HepG2 (cell line): Measurements from ENCODE around the gene RASSF8. TPM values are rescaled to one million over a fixed set of nuclear protein-coding genes. Genes with fewer than 3 reads are reported as not detected.

Experiments
- BATF2 ChIP-seq: sonication (generic); formaldehyde crosslinking; IDR thresholded peaks from 2 replicates; pipeline ENCODE4 v1.8.0; 2022; ENCODE audit warnings: mild to moderate bottlenecking, missing genetic modification reagents, moderate library complexity
- CEBPG ChIP-seq: IDR thresholded peaks from 2 replicates; pipeline ENCODE4 v1.6.1; 2016
- ETV5 ChIP-seq: IDR thresholded peaks from 2 replicates; pipeline ENCODE4 v1.6.1; 2018; ENCODE audit warnings: missing biosample characterization, missing genetic modification reagents, inconsistent platforms, borderline replicate concordance
- KLF6 ChIP-seq: IDR thresholded peaks from 2 replicates; pipeline ENCODE4 v1.8.0; 2016; ENCODE audit warnings: missing biosample characterization, missing genetic modification reagents
- SRSF1 ChIP-seq: fragments of 200-400 bp; formaldehyde crosslinking; optimal IDR thresholded peaks from 2 replicates; pipeline ENCODE3; 2017; ENCODE audit warnings: mild to moderate bottlenecking, low read depth, low read length, moderate library complexity
- TAF15 ChIP-seq: fragments of 200-400 bp; formaldehyde crosslinking; IDR thresholded peaks from one replicate; pipeline ENCODE4 v1.6.1; 2018; ENCODE audit warnings: mild to moderate bottlenecking, low read depth, low read length; ENCODE audit not compliant: poor library complexity, severe bottlenecking
- TBX3 ChIP-seq: fragments of 450-650 bp; IDR thresholded peaks from 2 replicates; pipeline ENCODE4 v1.6.1; 2017; ENCODE audit warnings: antibody characterized with exemption, mild to moderate bottlenecking, inconsistent platforms, borderline replicate concordance
- ZNF124 ChIP-seq: sonication (generic); formaldehyde crosslinking; IDR thresholded peaks from 2 replicates; pipeline ENCODE4 v1.4.0; 2020; ENCODE audit warnings: missing genetic modification reagents
- ZNF180 ChIP-seq: sonication (generic); formaldehyde crosslinking; IDR thresholded peaks from 2 replicates; pipeline ENCODE4 v1.4.0; 2020; ENCODE audit warnings: low read depth, missing genetic modification reagents, borderline replicate concordance
- ZNF256 ChIP-seq: sonication (generic); formaldehyde crosslinking; conservative IDR thresholded peaks from 2 replicates; pipeline ENCODE4 v1.4.0; 2020; ENCODE audit warnings: missing genetic modification reagents
- ZNF3 ChIP-seq: IDR thresholded peaks from 2 replicates; pipeline ENCODE4 v1.7.0; 2017; ENCODE audit warnings: inconsistent platforms
- ZNF333 ChIP-seq: sonication (generic); formaldehyde crosslinking; IDR thresholded peaks from 2 replicates; pipeline ENCODE4 v1.4.0; 2020; ENCODE audit warnings: mild to moderate bottlenecking, missing genetic modification reagents, borderline replicate concordance
- ZNF496 ChIP-seq: sonication (generic); formaldehyde crosslinking; IDR thresholded peaks from 2 replicates; pipeline ENCODE4 v1.8.1; 2023; ENCODE audit warnings: mild to moderate bottlenecking, moderate library complexity, missing genetic modification reagents; ENCODE audit not compliant: insufficient replicate concordance
- ZNF547 ChIP-seq: sonication (generic); formaldehyde crosslinking; IDR thresholded peaks from 2 replicates; pipeline ENCODE4 v1.5.1; 2020; ENCODE audit warnings: mild to moderate bottlenecking, missing genetic modification reagents
- ZNF609 ChIP-seq: sonication (generic); formaldehyde crosslinking; IDR thresholded peaks from 2 replicates; pipeline ENCODE4 v1.4.0; 2020; ENCODE audit warnings: mild to moderate bottlenecking, missing genetic modification reagents, borderline replicate concordance
- ZNF761 ChIP-seq: sonication (generic); formaldehyde crosslinking; conservative IDR thresholded peaks from 2 replicates; pipeline ENCODE4 v1.4.0; 2020; ENCODE audit warnings: mild to moderate bottlenecking, missing genetic modification reagents
- ZNF788 ChIP-seq: sonication (generic); formaldehyde crosslinking; IDR thresholded peaks from 2 replicates; pipeline ENCODE4 v1.5.0; 2020; ENCODE audit warnings: mild to moderate bottlenecking, missing genetic modification reagents, borderline replicate concordance
- ZNF891 ChIP-seq: sonication (generic); formaldehyde crosslinking; IDR thresholded peaks from 2 replicates; pipeline ENCODE4 v1.5.0; 2020; ENCODE audit warnings: mild to moderate bottlenecking, missing genetic modification reagents
- polyA plus RNA-seq, 8 experiments: library from polyadenylated mRNA; depleted of rRNA in 3 of 8; stranded (reverse) in 7 of 8; unstranded in 1 of 8; fragments of >200 nt; fragmentation: Illumina TruSeq in 4 of 8; extraction: Trizol in 4 of 8; gene quantifications; 2 replicates each; pipeline versions ENCODE4 v1.2.1 to v1.2.3, GENCODE V29; 2011 to 2016; ENCODE audit warnings: low read depth in 4 of 8, missing spikeins in 1 of 8, mixed read lengths in 1 of 8; ENCODE audit not compliant: insufficient read depth in 1 of 8
- total RNA-seq, 5 experiments: library from RNA; depleted of rRNA; stranded (reverse); fragments of >200 nt; fragmentation: Illumina TruSeq; extraction: Trizol; gene quantifications; 2 replicates each; pipeline ENCODE4 v1.2.3, GENCODE V29; 2016; ENCODE audit warnings: low read depth in 1 of 5
- TF ChIP-seq, protein P1 (sequence below): IDR thresholded peaks from 2 replicates; pipeline ENCODE4 v1.6.1; 2012; ENCODE audit warnings: low read depth, low read length, improper control_type of control experiment
- TF ChIP-seq, protein P2 (sequence below): IDR thresholded peaks from 2 replicates; pipeline ENCODE4 v1.6.1; 2016; ENCODE audit warnings: missing compliant biosample characterization, missing genetic modification reagents, borderline replicate concordance

The RASSF8 gene
- total and polyA plus RNA-seq, 2 of the 13 experiments (the other 11 are each of a cell fraction or from before 2014, with no cell fraction given), result 0.82 to 9.2 TPM

- peak; percentile 66; the same call in 1 of the 2 replicates for TF ChIP-seq BATF2 (CRISPR knock-in tag)
- TF ChIP-seq TAF15, result no peak
- no peak for TF ChIP-seq KLF6 (CRISPR knock-in tag)
- TF ChIP-seq ZNF180, result no peak
- no peak for TF ChIP-seq SRSF1
- TF ChIP-seq ZNF609 (CRISPR knock-in tag), result peak; percentile 85
- peak; percentile 56; the same call in 1 of the 2 replicates for TF ChIP-seq ZNF333 (CRISPR knock-in tag)
- peak; percentile 84; the same call in 1 of the 2 replicates for TF ChIP-seq ZNF761 (CRISPR knock-in tag)
- 0 out of 2 replicates have a peak, but pooled peaks have one; percentile 78 for TF ChIP-seq ZNF547 (CRISPR knock-in tag)
- no peak; the same call in 1 of the 2 replicates for TF ChIP-seq ZNF124 (CRISPR knock-in tag)
- TF ChIP-seq TBX3, result peak; percentile 10; the same call in 1 of the 2 replicates
- TF ChIP-seq ZNF788, result peak; percentile 61; the same call in 1 of the 2 replicates
- TF ChIP-seq, protein P1, sequence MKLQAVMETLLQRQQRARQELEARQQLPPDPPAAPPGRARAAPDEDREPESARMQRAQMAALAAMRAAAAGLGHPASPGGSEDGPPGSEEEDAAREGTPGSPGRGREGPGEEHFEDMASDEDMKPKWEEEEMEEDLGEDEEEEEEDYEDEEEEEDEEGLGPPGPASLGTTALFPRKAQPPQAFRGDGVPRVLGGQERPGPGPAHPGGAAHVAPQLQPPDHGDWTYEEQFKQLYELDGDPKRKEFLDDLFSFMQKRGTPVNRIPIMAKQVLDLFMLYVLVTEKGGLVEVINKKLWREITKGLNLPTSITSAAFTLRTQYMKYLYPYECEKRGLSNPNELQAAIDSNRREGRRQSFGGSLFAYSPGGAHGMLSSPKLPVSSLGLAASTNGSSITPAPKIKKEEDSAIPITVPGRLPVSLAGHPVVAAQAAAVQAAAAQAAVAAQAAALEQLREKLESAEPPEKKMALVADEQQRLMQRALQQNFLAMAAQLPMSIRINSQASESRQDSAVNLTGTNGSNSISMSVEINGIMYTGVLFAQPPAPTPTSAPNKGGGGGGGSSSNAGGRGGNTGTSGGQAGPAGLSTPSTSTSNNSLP, result no peak
- TF ChIP-seq ETV5 (CRISPR knock-in tag), result peak; percentile 71; the same call in 1 of the 2 replicates
- TF ChIP-seq ZNF3 (CRISPR knock-in tag), result no peak
- TF ChIP-seq CEBPG (CRISPR knock-in tag), result peak; percentile 36; the same call in 1 of the 2 replicates
- TF ChIP-seq ZNF891 (CRISPR knock-in tag), result 0 out of 2 replicates have a peak, but pooled peaks have one; percentile 61
- no peak for TF ChIP-seq ZNF496 (CRISPR knock-in tag)
- TF ChIP-seq, protein P2, sequence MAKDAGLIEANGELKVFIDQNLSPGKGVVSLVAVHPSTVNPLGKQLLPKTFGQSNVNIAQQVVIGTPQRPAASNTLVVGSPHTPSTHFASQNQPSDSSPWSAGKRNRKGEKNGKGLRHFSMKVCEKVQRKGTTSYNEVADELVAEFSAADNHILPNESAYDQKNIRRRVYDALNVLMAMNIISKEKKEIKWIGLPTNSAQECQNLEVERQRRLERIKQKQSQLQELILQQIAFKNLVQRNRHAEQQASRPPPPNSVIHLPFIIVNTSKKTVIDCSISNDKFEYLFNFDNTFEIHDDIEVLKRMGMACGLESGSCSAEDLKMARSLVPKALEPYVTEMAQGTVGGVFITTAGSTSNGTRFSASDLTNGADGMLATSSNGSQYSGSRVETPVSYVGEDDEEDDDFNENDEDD (CRISPR knock-in tag), result peak; percentile 88; the same call in 1 of the 2 replicates
- no peak for TF ChIP-seq ZNF256
Measured at GRCh38 chr12:26113853-26114719, 155.6 kb downstream of the RASSF8 start (continued).
